Panc1 (cell line): ENCODE results near the gene INTS6. TPM values are rescaled to one million over a fixed set of nuclear protein-coding genes. Genes with fewer than 3 reads are reported as not detected.

ENCODE experiments used
- ATAC-seq: fragments of 200-7000 bp; cut with Tn5 transposase; 2 replicates; pipeline ENCODE4 v1.9.1; 2020; ENCODE audit warnings: mild to moderate bottlenecking, moderate library complexity
- BruUV-seq: library from RNA; stranded (reverse); fragments of 400-500 nt; replicated peaks from 2 replicates; lab custom pipeline; 2021; lab: Mats Ljungman, UMichigan
- CTCF ChIA-PET: fragments of 300-600 bp; sonication (Branson Sonifier 250); formaldehyde crosslinking; loops from one replicate; lab custom pipeline; 2022; ENCODE audit warnings: antibody characterized with exemption; lab: Charles Lee
- POLR2A ChIA-PET: fragments of 300-600 bp; sonication (Branson Sonifier 250); formaldehyde crosslinking; loops from one replicate; lab custom pipeline; 2022; ENCODE audit warnings: antibody characterized with exemption; lab: Charles Lee
- DNase-seq: peaks from one replicate; pipeline ENCODE4 v3.0.0-alpha.2; 2010; ENCODE audit warnings: low read depth, low spot score
- H3K27ac ChIP-seq: 2 replicates; pipeline ENCODE4 v1.5.1; 2011; ENCODE audit warnings: mild to moderate bottlenecking, low read length, inconsistent platforms
- H3K27me3 ChIP-seq: fragments of 200-500 bp; sonication (Bioruptor generic); 2 replicates; pipeline ENCODE4 v1.6.0; 2014; ENCODE audit warnings: low read length, inconsistent platforms; ENCODE audit not compliant: control insufficient read depth, insufficient read depth
- H3K36me3 ChIP-seq: fragments of 200-500 bp; sonication (Bioruptor generic); 2 replicates; pipeline ENCODE4 v1.5.1; 2014; ENCODE audit warnings: inconsistent platforms, mild to moderate bottlenecking, low read length, moderate library complexity; ENCODE audit not compliant: control insufficient read depth, insufficient read depth
- H3K4me1 ChIP-seq: 2 replicates; pipeline ENCODE4 v1.5.1; 2011; ENCODE audit warnings: inconsistent platforms, mild to moderate bottlenecking, low read length, moderate library complexity; ENCODE audit not compliant: control insufficient read depth, insufficient read depth
- H3K4me3 ChIP-seq, 2 experiments: 2 replicates each; pipeline ENCODE4 v1.5.1; 2011 to 2012; ENCODE audit warnings: low read depth in 2 of 2, low read length in 2 of 2, mild to moderate bottlenecking in 2 of 2, inconsistent platforms in 1 of 2, moderate library complexity in 1 of 2
- H3K9me3 ChIP-seq: fragments of 200-500 bp; sonication (Bioruptor generic); 2 replicates; pipeline ENCODE4 v1.5.1; 2014; ENCODE audit warnings: low read depth, mild to moderate bottlenecking, inconsistent platforms, low read length, moderate library complexity; ENCODE audit not compliant: control insufficient read depth, insufficient read depth
- CTCF ChIP-seq: fragments of 450-650 bp; IDR thresholded peaks from 2 replicates; pipeline ENCODE4 v1.5.1; 2017; ENCODE audit warnings: mild to moderate bottlenecking
- POLR2AphosphoS5 ChIP-seq: IDR thresholded peaks from 2 replicates; pipeline ENCODE4 v1.6.1; 2012; ENCODE audit warnings: mild to moderate bottlenecking, low read depth, low read length, moderate library complexity
- REST ChIP-seq, 2 experiments: IDR thresholded peaks; 2 replicates each; pipeline ENCODE4 v1.6.1; 2011 to 2012; ENCODE audit warnings: low read depth in 2 of 2, control low read depth in 1 of 2, low read length in 1 of 2, mild to moderate bottlenecking in 1 of 2, moderate library complexity in 1 of 2; ENCODE audit not compliant: insufficient read depth in 1 of 2
- SIN3A ChIP-seq: IDR thresholded peaks from 2 replicates; pipeline ENCODE4 v1.6.1; 2012; ENCODE audit warnings: low read depth, mild to moderate bottlenecking, low read length, moderate library complexity, borderline replicate concordance; ENCODE audit not compliant: insufficient read depth
- TCF7L2 ChIP-seq: IDR thresholded peaks from 2 replicates; pipeline ENCODE4 v1.6.1; 2011; ENCODE audit warnings: mild to moderate bottlenecking, low read depth, low read length, inconsistent platforms
- in situ Hi-C: cut with HindIII; loops from 2 replicates; pipeline ENCODE4 v1.10.0; 2016; ENCODE audit warnings: low sequenced_read_pairs, low pct_unique_long_range_greater_than_20kb
- intact Hi-C: fragments of 100-400 bp; cut with micrococcal nuclease; formaldehyde crosslinking; loops from one replicate; pipeline ENCODE4 v1.10.0; 2022; ENCODE audit not compliant: unreplicated experiment
- total RNA-seq: library from RNA; stranded (reverse); gene quantifications from one replicate; pipeline ENCODE4 v1.2.1, GENCODE V29; 2021; ENCODE audit not compliant: unreplicated experiment

INTS6 gene
- total RNA-seq, 1 experiment from 2014 or later, result 33.2 TPM

GRCh38 chr13:51419001-51419636, 33.7 kb downstream of the INTS6 start:
- in situ Hi-C loops, result no loop called here
- H3K9me3 ChIP-seq, result no peaks in the 10 kb centered on the region
- intact Hi-C loops, result no loop called here
- ChIA-PET POLR2A (no interaction called here), CTCF (no interaction called here)
- H3K4me3 ChIP-seq, result no peak overlapping the region
- no peaks in the 10 kb centered on the region for H3K27me3 ChIP-seq
- DNase-seq, result no peak
- H3K4me1 ChIP-seq, result no peaks in the 10 kb centered on the region
- no peak overlapping the region for H3K27ac ChIP-seq
- TF ChIP-seq TCF7L2 (no peak), CTCF (no peak), POLR2AphosphoS5 (no peak), REST (IDR thresholded peaks at IDR 0.05; ENCODE audit: insufficient read depth in 1 of 2, low read depth in 2 of 2, low read length in 1 of 2) (no peak), SIN3A (no peak)
- peaks cover 4% of the 10 kb centered on the region; the same call in 1 of the 2 replicates for H3K36me3 ChIP-seq
- no TSS peak for BruUV-seq
- no peak for ATAC-seq

- Histone ChIP-seq H3K4me3 (no peak overlapping the region), H3K9me3 (no peaks in the 10 kb centered on the region), H3K36me3 (peaks cover 4% of the 10 kb centered on the region; the same call in 1 of the 2 replicates), H3K27me3 (no peaks in the 10 kb centered on the region), H3K27ac (no peak overlapping the region), H3K4me1 (no peaks in the 10 kb centered on the region)
- in situ Hi-C loops (no loop called here), intact Hi-C loops (no loop called here)
- TF ChIP-seq TCF7L2 (no peak), POLR2AphosphoS5 (no peak), CTCF (no peak), REST (IDR thresholded peaks at IDR 0.05; ENCODE audit: insufficient read depth in 1 of 2, low read depth in 2 of 2, low read length in 1 of 2) (no peak), SIN3A (no peak)
- ChIA-PET POLR2A (no interaction called here), CTCF (no interaction called here)
- DNase-seq (no peak), ATAC-seq (no peak)
- no TSS peak for BruUV-seq
Measured at GRCh38 chr13:51417716-51418115, 35.1 kb downstream of the INTS6 start.
